ENCODE data around the gene KBTBD6. TPM values are rescaled to one million over a fixed set of nuclear protein-coding genes. Genes with fewer than 3 reads are reported as not detected.
"Not testable (repeated sequence)": the region's sequence is repeated elsewhere in the genome, so short reads cannot be mapped to it uniquely, and the experiment has no call there.

Gene KBTBD6
- total RNA-seq, 2 donors from 2014 or later: 8.5 to 10.2 TPM

DNA sequence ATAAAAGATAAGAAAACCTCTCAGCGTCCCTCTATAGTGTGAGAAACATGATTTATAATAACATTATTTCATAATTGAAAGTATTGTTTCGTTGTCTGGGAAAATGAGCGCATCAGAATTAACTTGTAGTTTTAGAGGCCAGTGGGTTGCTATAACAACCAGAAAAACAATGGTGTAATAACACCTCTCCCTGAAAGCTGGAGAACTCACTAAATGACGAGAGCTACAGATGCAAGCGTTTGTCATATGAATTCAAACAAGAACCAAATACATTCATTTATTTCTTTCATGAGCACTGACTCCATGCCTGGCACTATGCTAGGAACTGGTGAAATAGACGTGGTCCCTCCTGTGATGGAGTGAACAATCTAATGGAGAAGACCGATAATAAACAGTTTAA is 45.4 kb upstream of the KBTBD6 start:
- Histone ChIP-seq H3K4me1 (ENCODE audit: control insufficient read depth, insufficient read depth, low read length) (no peaks in the 10 kb centered on the region), H3K4me3 (ENCODE audit: low read length) (no peak overlapping the region), H3K27me3 (ENCODE audit: control insufficient read depth, insufficient read depth, low read length, poor library complexity, severe bottlenecking) (no peaks in the 10 kb centered on the region), H3K9me3 (ENCODE audit: control insufficient read depth, low read length) (peaks cover 27% of the 10 kb centered on the region), H3K27ac (ENCODE audit: low read depth, low read length) (no peak overlapping the region), H3K36me3 (ENCODE audit: control insufficient read depth, insufficient read depth, low read length) (no peaks in the 10 kb centered on the region), H3K9ac (ENCODE audit: extremely low read depth, low read length, poor library complexity, severe bottlenecking) (no peak overlapping the region)
- TF ChIP-seq CTCF (conservative IDR thresholded peaks at IDR 0.05): no peak
- H3K36me3 Mint-ChIP-seq (ENCODE audit: low read depth): peaks cover 16% of the 10 kb centered on the region
- H3K9me3 Mint-ChIP-seq: peaks cover 52% of the 10 kb centered on the region
- H3K4me1 Mint-ChIP-seq: no peaks in the 10 kb centered on the region
- H3K27me3 Mint-ChIP-seq (ENCODE audit: insufficient read depth): no peaks in the 10 kb centered on the region
- no peak overlapping the region for H3K27ac Mint-ChIP-seq
- WGBS, 2 experiments (ENCODE audit: insufficient coverage in 1 of 2, insufficient read length in 1 of 2): 89 to 96% methylated on average over 4 to 6 of the region's 7 CpGs
- DNase-seq: no peak
- no peak overlapping the region for H3K4me3 Mint-ChIP-seq

- no peak for TF ChIP-seq CTCF (conservative IDR thresholded peaks at IDR 0.05)
- 40% methylated on average over 2 of the region's 2 CpGs; no CpG with 5 or more reads in 1 of the 2 experiments for WGBS, 2 experiments (ENCODE audit: insufficient coverage in 1 of 2, insufficient read length in 1 of 2)
- no peak overlapping the region for H3K4me3 Mint-ChIP-seq
- Histone ChIP-seq H3K4me1 (ENCODE audit: control insufficient read depth, insufficient read depth, low read length) (no peaks in the 10 kb centered on the region), H3K4me3 (ENCODE audit: low read length) (no peak overlapping the region), H3K27me3 (ENCODE audit: control insufficient read depth, insufficient read depth, low read length, poor library complexity, severe bottlenecking) (no peaks in the 10 kb centered on the region), H3K9ac (ENCODE audit: extremely low read depth, low read length, poor library complexity, severe bottlenecking) (no peak overlapping the region), H3K27ac (ENCODE audit: low read depth, low read length) (no peak overlapping the region), H3K36me3 (ENCODE audit: control insufficient read depth, insufficient read depth, low read length) (no peaks in the 10 kb centered on the region), H3K9me3 (ENCODE audit: control insufficient read depth, low read length) (peaks cover 27% of the 10 kb centered on the region)
- DNase-seq: no peak
- no peaks in the 10 kb centered on the region for H3K27me3 Mint-ChIP-seq (ENCODE audit: insufficient read depth)
- no peaks in the 10 kb centered on the region for H3K4me1 Mint-ChIP-seq
- peaks cover 56% of the 10 kb centered on the region for H3K9me3 Mint-ChIP-seq
- H3K36me3 Mint-ChIP-seq (ENCODE audit: low read depth): peaks cover 16% of the 10 kb centered on the region
- no peak overlapping the region for H3K27ac Mint-ChIP-seq
These were observed 45.0 kb upstream of the KBTBD6 start for GRCh38 chr13:41177616-41178015.

- peaks cover 27% of the 10 kb centered on the region for H3K9me3 ChIP-seq (ENCODE audit: control insufficient read depth, low read length)
- not testable (repeated sequence) for H3K27me3 Mint-ChIP-seq (ENCODE audit: insufficient read depth); H3K36me3 ChIP-seq (ENCODE audit: control insufficient read depth, insufficient read depth, low read length); H3K4me1 Mint-ChIP-seq; H3K4me1 ChIP-seq (ENCODE audit: control insufficient read depth, insufficient read depth, low read length); H3K4me3 Mint-ChIP-seq; DNase-seq; H3K4me3 ChIP-seq (ENCODE audit: low read length); H3K27me3 ChIP-seq (ENCODE audit: control insufficient read depth, insufficient read depth, low read length, poor library complexity, severe bottlenecking); H3K27ac Mint-ChIP-seq; H3K9ac ChIP-seq (ENCODE audit: extremely low read depth, low read length, poor library complexity, severe bottlenecking); H3K27ac ChIP-seq (ENCODE audit: low read depth, low read length)
- 95 to 96% methylated on average over 3 to 8 of the region's 8 CpGs for WGBS, 2 experiments (ENCODE audit: insufficient coverage in 1 of 2, insufficient read length in 1 of 2)
- peaks cover 16% of the 10 kb centered on the region for H3K36me3 Mint-ChIP-seq (ENCODE audit: low read depth)
- H3K9me3 Mint-ChIP-seq: peaks cover 64% of the 10 kb centered on the region
These were observed 43.0 kb upstream of the KBTBD6 start for GRCh38 chr13:41175576-41175975.

GRCh38 chr13:41162151-41162550 is 29.5 kb upstream of the KBTBD6 start:
- no peak overlapping the region for H3K4me3 ChIP-seq (ENCODE audit: low read length)
- H3K27me3 ChIP-seq (ENCODE audit: control insufficient read depth, insufficient read depth, low read length, poor library complexity, severe bottlenecking): no peaks in the 10 kb centered on the region
- H3K27ac Mint-ChIP-seq: no peak overlapping the region
- H3K9ac ChIP-seq (ENCODE audit: extremely low read depth, low read length, poor library complexity, severe bottlenecking): no peak overlapping the region
- no peak overlapping the region for H3K27ac ChIP-seq (ENCODE audit: low read depth, low read length)
- H3K36me3 ChIP-seq (ENCODE audit: control insufficient read depth, insufficient read depth, low read length): no peaks in the 10 kb centered on the region
- no peak overlapping the region for H3K4me3 Mint-ChIP-seq
- 94% methylated on average over 3 of the region's 3 CpGs for WGBS, 2 experiments (ENCODE audit: insufficient coverage in 1 of 2, insufficient read length in 1 of 2)
- H3K9me3 Mint-ChIP-seq: no peaks in the 10 kb centered on the region
- H3K27me3 Mint-ChIP-seq (ENCODE audit: insufficient read depth): no peaks in the 10 kb centered on the region
- H3K4me1 ChIP-seq (ENCODE audit: control insufficient read depth, insufficient read depth, low read length): no peaks in the 10 kb centered on the region
- DNase-seq: no peak
- H3K4me1 Mint-ChIP-seq: peaks cover 10% of the 10 kb centered on the region
- TF ChIP-seq CTCF (conservative IDR thresholded peaks at IDR 0.05): no peak
- H3K36me3 Mint-ChIP-seq (ENCODE audit: low read depth): peaks cover 1% of the 10 kb centered on the region
- no peaks in the 10 kb centered on the region for H3K9me3 ChIP-seq (ENCODE audit: control insufficient read depth, low read length)

All from endodermal cell (in vitro differentiated cells).